HCT116 (cell line): ENCODE measurements around the gene AGBL1. TPM values are rescaled to one million over a fixed set of nuclear protein-coding genes. Genes with fewer than 3 reads are reported as not detected.

Experiments used
- ATAC-seq: fragments of 200-7000 bp; cut with Tn5 transposase; 2 replicates; pipeline ENCODE4 v1.9.1; 2020; ENCODE audit warnings: mild to moderate bottlenecking, moderate library complexity
- BruUV-seq: library from RNA; stranded (reverse); fragments of 400-500 nt; replicated peaks from 2 replicates; lab custom pipeline; 2021; lab: Mats Ljungman, UMichigan
- CTCF ChIA-PET: fragments of 300-600 bp; sonication (Branson Sonifier 250); formaldehyde crosslinking; loops from one replicate; lab custom pipeline; 2021; ENCODE audit warnings: antibody characterized with exemption; lab: Charles Lee
- POLR2A ChIA-PET: fragments of 300-600, 350-600 bp; sonication (Branson Sonifier 250); formaldehyde crosslinking; loops from one replicate; lab custom pipeline; 2021; ENCODE audit warnings: antibody characterized with exemption; lab: Charles Lee
- RAD21 ChIA-PET, 2 experiments: fragments of 300-600 bp; sonication (Branson Sonifier 250); formaldehyde crosslinking; loops; one replicate each; lab custom pipeline; 2023; ENCODE audit warnings: low total read pairs in 2 of 2; ENCODE audit not compliant: uncharacterized antibody in 2 of 2, unreplicated experiment in 2 of 2, low non-redundant PET in 1 of 2; lab: Charles Lee
- DNase-seq: peaks from one replicate; pipeline ENCODE4 v3.0.0-alpha.2; 2010; ENCODE audit warnings: low read depth, low spot score
- H2AFZ ChIP-seq: fragments of 200-600 bp; shearing (Covaris generic), sonication (generic); 2 replicates; pipeline ENCODE4 v1.6.1; 2017; ENCODE audit warnings: low read depth, mixed run types, mixed read lengths, antibody characterized with exemption, low read length; ENCODE audit not compliant: poor library complexity, severe bottlenecking
- H3K27ac ChIP-seq: 2 replicates; pipeline ENCODE4 v1.5.1; 2012; ENCODE audit warnings: low read depth, low read length
- H3K27me3 ChIP-seq: fragments of 200-600 bp; sonication (generic); 2 replicates; pipeline ENCODE4 v1.6.1; 2016; ENCODE audit warnings: mixed run types, low read length, mixed read lengths; ENCODE audit not compliant: insufficient read depth
- H3K36me3 ChIP-seq, 2 experiments: fragments of 200-500 bp in 1 of 2; fragments of 200-600 bp in 1 of 2; sonication (Bioruptor generic) in 1 of 2; sonication (generic) in 1 of 2; 2 replicates each; pipeline versions ENCODE4 v1.5.1 to v1.6.1; 2014 to 2016; ENCODE audit warnings: low read length in 2 of 2, inconsistent platforms in 1 of 2, mixed read lengths in 1 of 2, mixed run types in 1 of 2; ENCODE audit not compliant: insufficient read depth in 2 of 2, control insufficient read depth in 1 of 2
- H3K4me1 ChIP-seq, 2 experiments: fragments of 200-600 bp in 1 of 2; sonication (generic) in 1 of 2; 2 replicates each; pipeline versions ENCODE4 v1.5.1 to v1.6.1; 2012 to 2017; ENCODE audit warnings: low read length in 2 of 2, inconsistent platforms in 1 of 2, mild to moderate bottlenecking in 1 of 2, mixed read lengths in 1 of 2, mixed run types in 1 of 2, moderate library complexity in 1 of 2; ENCODE audit not compliant: insufficient read depth in 2 of 2, control insufficient read depth in 1 of 2
- H3K4me2 ChIP-seq: fragments of 200-600 bp; sonication (generic); 2 replicates; pipeline ENCODE4 v1.6.1; 2017; ENCODE audit warnings: mixed run types, low read length, mixed read lengths
- H3K4me3 ChIP-seq, 2 experiments: fragments of 200-600 bp in 1 of 2; sonication (generic) in 1 of 2; replicated peaks in 1 of 2; 2 replicates each; pipeline ENCODE4 v1.5.1; 2011 to 2016; ENCODE audit warnings: low read length in 2 of 2, control low read depth in 1 of 2, low read depth in 1 of 2, mild to moderate bottlenecking in 1 of 2, mixed read lengths in 1 of 2, mixed run types in 1 of 2
- H3K79me2 ChIP-seq: fragments of 200-600 bp; sonication (generic); 2 replicates; pipeline ENCODE4 v1.6.1; 2017; ENCODE audit warnings: mild to moderate bottlenecking, mixed run types, low read length, moderate library complexity, mixed read lengths; ENCODE audit not compliant: insufficient read depth
- H3K9ac ChIP-seq: fragments of 200-600 bp; sonication (generic); 2 replicates; pipeline ENCODE4 v1.6.1; 2016; ENCODE audit warnings: low read length, mixed read lengths
- H3K9me2 ChIP-seq: fragments of 200-600 bp; sonication (generic), shearing (Covaris generic); 2 replicates; pipeline ENCODE4 v1.6.1; 2017; ENCODE audit warnings: mixed run types, mild to moderate bottlenecking, moderate library complexity; ENCODE audit not compliant: insufficient read depth
- H3K9me3 ChIP-seq, 2 experiments: fragments of 200-500 bp in 1 of 2; fragments of 200-600 bp in 1 of 2; sonication (Bioruptor generic) in 1 of 2; sonication (generic) in 1 of 2; 2 replicates each; pipeline ENCODE4 v1.6.1; 2014 to 2017; ENCODE audit warnings: low read length in 2 of 2, mixed read lengths in 2 of 2, inconsistent platforms in 1 of 2, low read depth in 1 of 2, mild to moderate bottlenecking in 1 of 2, mixed run types in 1 of 2, moderate library complexity in 1 of 2; ENCODE audit not compliant: control insufficient read depth in 1 of 2, insufficient read depth in 1 of 2
- H4K20me1 ChIP-seq: fragments of 200-600 bp; sonication (generic), shearing (Covaris generic); 2 replicates; pipeline ENCODE4 v1.6.1; 2017; ENCODE audit warnings: mixed run types, mild to moderate bottlenecking, moderate library complexity; ENCODE audit not compliant: insufficient read depth
- CBX3 ChIP-seq: IDR thresholded peaks from 2 replicates; pipeline ENCODE4 v1.6.1; 2012; ENCODE audit warnings: low read depth
- CEBPB ChIP-seq: IDR thresholded peaks from 2 replicates; pipeline ENCODE4 v1.6.1; 2012; ENCODE audit warnings: low read depth
- EGR1 ChIP-seq: IDR thresholded peaks from 2 replicates; pipeline ENCODE4 v1.6.1; 2012; ENCODE audit warnings: low read depth
- EZH2 ChIP-seq: fragments of 200-600 bp; sonication (generic); IDR thresholded peaks from 2 replicates; pipeline ENCODE4 v1.6.1; 2017; ENCODE audit warnings: antibody characterized with exemption, mixed run types
- EZH2phosphoT487 ChIP-seq: fragments of 200-600 bp; IDR thresholded peaks from 2 replicates; pipeline ENCODE4 v1.6.1; 2018; ENCODE audit warnings: antibody characterized with exemption, borderline replicate concordance
- FOSL1 ChIP-seq: IDR thresholded peaks from 2 replicates; pipeline ENCODE4 v1.6.1; 2012; ENCODE audit warnings: low read depth
- POLR2A ChIP-seq: IDR thresholded peaks from 2 replicates; pipeline ENCODE4 v1.7.0; 2011; ENCODE audit warnings: borderline replicate concordance; ENCODE audit not compliant: insufficient read depth, insufficient read length; ENCODE audit errors: extremely low read depth
- RAD21 ChIP-seq: IDR thresholded peaks from 2 replicates; pipeline ENCODE4 v1.6.1; 2012; ENCODE audit warnings: low read depth, mild to moderate bottlenecking
- SP1 ChIP-seq: IDR thresholded peaks from 2 replicates; pipeline ENCODE4 v1.6.1; 2012; ENCODE audit warnings: low read depth
- SRF ChIP-seq: IDR thresholded peaks from 2 replicates; pipeline ENCODE4 v1.6.1; 2012; ENCODE audit warnings: low read depth
- TCF7L2 ChIP-seq: IDR thresholded peaks from 2 replicates; pipeline ENCODE4 v1.7.0; 2011; ENCODE audit warnings: borderline replicate concordance, inconsistent platforms; ENCODE audit not compliant: insufficient read depth, insufficient read length; ENCODE audit errors: extremely low read depth
- ZFX ChIP-seq: fragments of 450-650 bp; IDR thresholded peaks from 2 replicates; pipeline ENCODE4 v1.6.1; 2017
- ZNF274 ChIP-seq: fragments of 200-500 bp; sonication (Bioruptor generic); IDR thresholded peaks from 2 replicates; pipeline ENCODE4 v1.6.1; 2014; ENCODE audit warnings: mild to moderate bottlenecking, low read depth, low read length, inconsistent platforms
- intact Hi-C: fragments of 100-400 bp; cut with micrococcal nuclease; formaldehyde crosslinking; loops from 2 replicates; pipeline ENCODE4 v1.10.0; 2022
- total RNA-seq: library from RNA; stranded (reverse); gene quantifications from one replicate; pipeline ENCODE4 v1.2.1, GENCODE V29; 2021; ENCODE audit not compliant: unreplicated experiment
- TF ChIP-seq, protein P1 (sequence below), 3 experiments: fragments of 200-600 bp in 1 of 3; sonication (generic) in 1 of 3; IDR thresholded peaks in 2 of 3; conservative IDR thresholded peaks in 1 of 3; 2 replicates each; pipeline ENCODE4 v1.5.1; 2012 to 2017; ENCODE audit warnings: low read depth in 2 of 3, low read length in 2 of 3, antibody characterized with exemption in 1 of 3, borderline replicate concordance in 1 of 3, control low read depth in 1 of 3, mild to moderate bottlenecking in 1 of 3, mixed read lengths in 1 of 3, mixed run types in 1 of 3, moderate library complexity in 1 of 3; ENCODE audit not compliant: insufficient read depth in 1 of 3

The AGBL1 gene
- total RNA-seq, 1 experiment from 2014 or later, result not detected

DNA sequence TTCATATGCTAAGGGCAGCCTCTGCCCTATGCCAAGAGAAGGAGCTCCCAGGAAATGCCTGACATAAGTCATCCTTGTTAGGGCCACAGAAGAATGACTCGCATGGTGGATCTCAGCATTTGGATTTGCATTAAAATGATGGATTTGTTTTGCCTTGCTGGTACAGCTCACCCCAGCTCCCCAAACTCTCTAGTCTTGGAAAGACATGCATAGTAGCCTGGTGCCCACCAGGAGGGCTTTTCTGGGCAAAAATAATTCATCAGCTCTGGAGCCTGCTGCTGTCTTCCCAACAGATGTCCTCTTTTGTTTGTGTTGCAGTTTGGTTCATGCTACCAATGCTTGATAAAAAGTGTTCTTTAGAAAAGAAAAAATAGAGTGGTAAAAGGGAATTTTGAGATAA is 833.0 kb downstream of the AGBL1 start (continued):
- TF ChIP-seq CEBPB, result no peak
- TF ChIP-seq FOSL1, result no peak
- TF ChIP-seq, protein P1, sequence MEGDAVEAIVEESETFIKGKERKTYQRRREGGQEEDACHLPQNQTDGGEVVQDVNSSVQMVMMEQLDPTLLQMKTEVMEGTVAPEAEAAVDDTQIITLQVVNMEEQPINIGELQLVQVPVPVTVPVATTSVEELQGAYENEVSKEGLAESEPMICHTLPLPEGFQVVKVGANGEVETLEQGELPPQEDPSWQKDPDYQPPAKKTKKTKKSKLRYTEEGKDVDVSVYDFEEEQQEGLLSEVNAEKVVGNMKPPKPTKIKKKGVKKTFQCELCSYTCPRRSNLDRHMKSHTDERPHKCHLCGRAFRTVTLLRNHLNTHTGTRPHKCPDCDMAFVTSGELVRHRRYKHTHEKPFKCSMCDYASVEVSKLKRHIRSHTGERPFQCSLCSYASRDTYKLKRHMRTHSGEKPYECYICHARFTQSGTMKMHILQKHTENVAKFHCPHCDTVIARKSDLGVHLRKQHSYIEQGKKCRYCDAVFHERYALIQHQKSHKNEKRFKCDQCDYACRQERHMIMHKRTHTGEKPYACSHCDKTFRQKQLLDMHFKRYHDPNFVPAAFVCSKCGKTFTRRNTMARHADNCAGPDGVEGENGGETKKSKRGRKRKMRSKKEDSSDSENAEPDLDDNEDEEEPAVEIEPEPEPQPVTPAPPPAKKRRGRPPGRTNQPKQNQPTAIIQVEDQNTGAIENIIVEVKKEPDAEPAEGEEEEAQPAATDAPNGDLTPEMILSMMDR (IDR thresholded peaks at IDR 0.05 in 2 of 3, conservative IDR thresholded peaks at IDR 0.05 in 1 of 3; ENCODE audit: borderline replicate concordance in 1 of 3, insufficient read depth in 1 of 3, low read depth in 2 of 3, low read length in 2 of 3), result no peak
- TF ChIP-seq EZH2, result no peak
- TF ChIP-seq TCF7L2, result no peak
- TF ChIP-seq RAD21, result no peak
- TF ChIP-seq ZFX, result no peak
- TF ChIP-seq POLR2A, result no peak
- TF ChIP-seq SP1, result no peak
- TF ChIP-seq SRF, result no peak
- TF ChIP-seq EGR1, result no peak
- TF ChIP-seq EZH2phosphoT487, result no peak
- no peak for TF ChIP-seq ZNF274

DNA sequence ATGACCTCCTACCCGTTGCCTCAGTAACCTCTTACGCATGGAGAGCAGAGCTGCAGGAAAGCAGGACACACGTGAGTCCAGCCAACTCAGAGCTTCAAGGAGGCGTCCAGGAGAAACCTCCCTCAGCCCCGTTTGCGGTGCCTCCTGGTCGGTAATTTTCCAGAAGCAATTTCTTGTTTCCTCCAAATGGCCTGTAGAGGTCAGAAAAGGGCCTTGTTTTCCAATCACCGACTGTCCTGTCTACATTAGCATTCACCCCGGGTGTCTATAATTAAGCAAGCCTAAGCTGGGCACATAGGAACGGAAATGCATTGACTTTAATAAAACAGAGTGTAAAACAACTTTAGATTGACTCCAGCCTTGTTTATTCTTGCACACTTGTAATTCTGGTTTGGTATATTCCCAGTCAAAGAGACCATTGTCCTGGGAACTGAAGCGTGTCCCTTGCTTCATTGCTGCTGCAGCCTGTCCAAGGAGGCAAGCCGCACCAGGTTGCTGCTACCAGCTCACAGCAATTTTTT is 836.2 kb downstream of the AGBL1 start:
- no peaks in the 10 kb centered on the region for H4K20me1 ChIP-seq
- H3K27me3 ChIP-seq, result no peaks in the 10 kb centered on the region
- TF ChIP-seq CBX3, result no peak
- TF ChIP-seq, all 23 proteins: peak for 0
- no peaks in the 10 kb centered on the region for H3K9me2 ChIP-seq
- CTCF ChIA-PET, result no interaction called here
- BruUV-seq, result no TSS peak
- H3K9ac ChIP-seq, result no peak overlapping the region
- H3K79me2 ChIP-seq, result no peaks in the 10 kb centered on the region
- POLR2A ChIA-PET, result no interaction called here
- no peak for DNase-seq
- no peak for ATAC-seq
- H3K27ac ChIP-seq, result no peak overlapping the region
- intact Hi-C loops, result no loop called here
- H2AFZ ChIP-seq, result no peak overlapping the region
- no peak overlapping the region for H3K4me2 ChIP-seq
- H3K9me3 ChIP-seq, result peaks cover 16 to 19% of the 10 kb centered on the region in 2 experiments; a peak in 2 of 4 replicates
- no peaks in the 10 kb centered on the region for H3K4me1 ChIP-seq
- RAD21 ChIA-PET, result no interaction called here
- H3K36me3 ChIP-seq, result no peaks in the 10 kb centered on the region
- no peak overlapping the region for H3K4me3 ChIP-seq
